ENCODE results near the gene MAP3K15. TPM values are rescaled to one million over a fixed set of nuclear protein-coding genes. Genes with fewer than 3 reads are reported as not detected.

MAP3K15 gene, protein sequence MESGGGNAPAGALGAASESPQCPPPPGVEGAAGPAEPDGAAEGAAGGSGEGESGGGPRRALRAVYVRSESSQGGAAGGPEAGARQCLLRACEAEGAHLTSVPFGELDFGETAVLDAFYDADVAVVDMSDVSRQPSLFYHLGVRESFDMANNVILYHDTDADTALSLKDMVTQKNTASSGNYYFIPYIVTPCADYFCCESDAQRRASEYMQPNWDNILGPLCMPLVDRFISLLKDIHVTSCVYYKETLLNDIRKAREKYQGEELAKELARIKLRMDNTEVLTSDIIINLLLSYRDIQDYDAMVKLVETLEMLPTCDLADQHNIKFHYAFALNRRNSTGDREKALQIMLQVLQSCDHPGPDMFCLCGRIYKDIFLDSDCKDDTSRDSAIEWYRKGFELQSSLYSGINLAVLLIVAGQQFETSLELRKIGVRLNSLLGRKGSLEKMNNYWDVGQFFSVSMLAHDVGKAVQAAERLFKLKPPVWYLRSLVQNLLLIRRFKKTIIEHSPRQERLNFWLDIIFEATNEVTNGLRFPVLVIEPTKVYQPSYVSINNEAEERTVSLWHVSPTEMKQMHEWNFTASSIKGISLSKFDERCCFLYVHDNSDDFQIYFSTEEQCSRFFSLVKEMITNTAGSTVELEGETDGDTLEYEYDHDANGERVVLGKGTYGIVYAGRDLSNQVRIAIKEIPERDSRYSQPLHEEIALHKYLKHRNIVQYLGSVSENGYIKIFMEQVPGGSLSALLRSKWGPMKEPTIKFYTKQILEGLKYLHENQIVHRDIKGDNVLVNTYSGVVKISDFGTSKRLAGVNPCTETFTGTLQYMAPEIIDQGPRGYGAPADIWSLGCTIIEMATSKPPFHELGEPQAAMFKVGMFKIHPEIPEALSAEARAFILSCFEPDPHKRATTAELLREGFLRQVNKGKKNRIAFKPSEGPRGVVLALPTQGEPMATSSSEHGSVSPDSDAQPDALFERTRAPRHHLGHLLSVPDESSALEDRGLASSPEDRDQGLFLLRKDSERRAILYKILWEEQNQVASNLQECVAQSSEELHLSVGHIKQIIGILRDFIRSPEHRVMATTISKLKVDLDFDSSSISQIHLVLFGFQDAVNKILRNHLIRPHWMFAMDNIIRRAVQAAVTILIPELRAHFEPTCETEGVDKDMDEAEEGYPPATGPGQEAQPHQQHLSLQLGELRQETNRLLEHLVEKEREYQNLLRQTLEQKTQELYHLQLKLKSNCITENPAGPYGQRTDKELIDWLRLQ (N-terminal part only)
- not detected for total RNA-seq
- long read RNA-seq, result 0 reads

DNA sequence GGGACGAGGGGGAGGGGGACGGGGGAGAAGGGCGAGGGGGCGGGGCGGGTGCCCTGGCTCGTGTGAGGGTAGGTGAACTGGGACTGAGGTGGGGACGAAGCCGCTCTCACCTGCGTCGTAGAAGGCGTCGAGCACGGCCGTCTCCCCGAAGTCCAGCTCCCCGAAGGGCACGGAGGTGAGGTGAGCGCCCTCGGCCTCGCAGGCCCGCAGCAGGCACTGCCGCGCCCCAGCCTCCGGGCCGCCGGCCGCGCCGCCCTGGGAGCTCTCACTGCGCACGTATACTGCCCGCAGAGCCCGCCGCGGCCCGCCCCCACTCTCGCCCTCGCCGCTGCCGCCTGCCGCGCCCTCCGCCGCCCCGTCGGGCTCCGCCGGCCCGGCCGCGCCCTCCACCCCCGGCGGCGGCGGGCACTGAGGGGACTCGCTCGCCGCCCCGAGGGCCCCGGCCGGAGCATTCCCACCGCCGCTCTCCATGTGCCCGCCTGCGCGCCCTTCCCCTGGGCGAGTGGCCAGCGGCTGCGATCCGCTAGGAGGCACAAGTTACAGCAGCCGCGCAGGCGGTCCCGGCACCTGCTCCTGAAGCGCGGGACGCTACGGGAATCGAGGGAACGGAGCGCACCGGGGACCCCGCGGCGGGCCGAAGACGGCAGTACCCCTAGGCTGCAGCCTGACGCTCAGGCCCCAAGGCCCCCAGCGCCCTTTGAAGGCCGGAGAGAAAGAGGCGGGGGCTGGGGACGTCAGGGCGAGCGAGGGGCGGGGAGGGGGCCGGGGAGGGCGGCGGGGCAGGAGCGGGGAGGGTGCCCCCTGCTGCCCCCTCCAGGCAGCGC lies at the start of gene MAP3K15:
Gene MAP3K15 (minus strand): TSS at position 718 of the 824 bp plus-strand sequence. CDS start 247 bp downstream, at position 471.
- ATAC-seq, result no peak
- DNase-seq (ENCODE audit: missing footprints), result no peak
- intact Hi-C loops (cut with DNase I), result no loop called here

DNA sequence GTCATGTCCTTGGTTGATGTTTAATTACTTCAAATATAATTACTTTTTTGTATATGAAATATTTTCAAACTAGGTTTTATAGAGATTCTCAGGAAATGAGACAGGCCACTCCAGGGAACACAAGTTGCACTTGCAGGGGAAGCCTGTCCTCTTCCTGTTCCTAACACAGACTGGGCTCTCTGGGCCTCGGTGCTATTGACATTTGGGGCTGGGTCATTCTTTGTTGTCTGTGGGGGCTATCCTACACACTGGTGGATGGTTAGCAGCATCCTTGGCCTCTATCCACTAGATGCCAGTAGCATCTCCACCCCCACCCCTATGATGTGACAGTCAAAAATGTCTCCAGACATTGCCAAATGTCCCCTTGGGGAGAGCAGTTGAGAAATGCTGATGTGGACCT lies 49.3 kb upstream of the MAP3K15 start:
- ATAC-seq (no peak), DNase-seq (ENCODE audit: missing footprints) (no peak)
- intact Hi-C loops (cut with DNase I), result no loop called here

DNA sequence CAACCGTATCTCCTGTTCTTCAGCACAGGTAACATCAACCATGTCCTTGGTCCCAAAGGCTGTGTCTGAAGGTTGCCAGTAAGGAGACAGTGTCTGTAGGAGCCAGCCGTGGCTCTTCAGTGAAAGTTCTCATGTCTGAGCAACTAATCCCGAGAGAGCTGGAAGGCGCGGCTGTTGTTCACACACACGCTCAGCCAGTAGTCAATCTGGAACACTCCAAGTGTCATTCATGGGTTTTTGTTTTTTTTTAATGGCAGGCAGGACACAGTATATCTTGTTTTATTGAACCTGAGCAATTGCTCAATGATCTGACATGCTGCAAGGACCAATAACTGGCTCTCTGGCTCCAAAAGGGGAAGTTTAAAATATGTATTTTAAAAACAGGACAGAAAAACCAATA lies 48.4 kb upstream of the MAP3K15 start:
- ATAC-seq (no peak), DNase-seq (ENCODE audit: missing footprints) (no peak)
- intact Hi-C loops (cut with DNase I), result no loop called here

DNA sequence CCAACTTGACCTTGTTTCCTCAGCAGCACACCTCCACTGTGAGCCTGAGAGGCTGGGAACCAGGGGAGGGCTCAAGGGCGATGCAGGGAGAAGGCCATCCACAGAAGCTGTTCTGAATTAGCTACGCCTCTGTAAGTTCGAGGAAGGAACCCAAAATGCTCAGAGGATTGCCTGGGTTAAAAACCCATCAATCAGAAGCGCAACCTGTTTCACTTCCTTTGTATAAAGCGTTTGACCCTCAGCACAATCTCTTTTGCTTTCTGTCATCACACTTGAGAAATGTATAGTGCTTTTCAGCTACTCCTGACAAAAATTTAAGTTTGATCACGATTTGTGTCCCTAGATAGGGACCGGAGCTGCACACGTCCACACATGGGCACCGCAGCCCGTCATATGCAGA lies 48.0 kb upstream of the MAP3K15 start:
- ATAC-seq, result no peak
- no peak for DNase-seq (ENCODE audit: missing footprints)
- intact Hi-C loops (cut with DNase I), result no loop called here

DNA sequence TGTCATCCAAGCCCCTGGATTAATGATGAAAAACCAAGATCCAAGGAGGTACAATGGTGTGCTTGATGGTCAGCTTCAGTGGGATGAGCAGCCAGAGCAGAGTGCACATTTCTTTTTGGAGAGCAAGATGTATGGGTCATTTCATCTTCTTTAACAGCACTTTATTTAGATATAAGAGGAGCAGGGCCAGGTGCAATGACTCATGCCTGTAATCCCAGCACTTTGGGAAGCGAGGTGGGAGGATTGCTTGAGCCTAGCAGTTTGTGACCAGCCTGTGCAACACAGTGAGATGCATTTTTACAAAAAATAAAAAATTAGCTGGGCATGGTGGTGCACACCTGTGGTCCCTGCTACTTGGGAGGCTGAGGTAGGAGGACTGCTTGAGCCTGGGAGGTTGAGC lies 45.3 kb upstream of the MAP3K15 start:
- DNase-seq (ENCODE audit: missing footprints), result no peak
- no peak for ATAC-seq
- intact Hi-C loops (cut with DNase I), result no loop called here

DNA sequence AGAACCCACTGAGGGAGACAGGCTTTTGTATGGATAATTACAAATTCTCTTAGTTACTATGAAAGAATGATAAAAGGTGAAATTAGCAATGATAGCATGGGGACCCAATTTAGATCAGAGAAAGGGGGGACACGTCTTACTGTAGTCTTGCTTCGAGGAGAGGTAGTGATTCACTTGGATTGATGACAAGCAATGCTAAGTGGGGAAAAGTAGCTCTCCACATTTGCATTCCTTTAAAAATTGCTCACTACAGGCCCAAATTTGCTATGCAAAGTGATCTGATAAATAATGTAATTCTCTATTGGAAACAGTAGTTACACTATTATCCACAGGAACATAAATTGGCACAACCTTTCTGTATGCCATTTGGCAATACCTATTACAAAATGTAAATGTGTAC lies 42.5 kb upstream of the MAP3K15 start:
- ATAC-seq (no peak), DNase-seq (ENCODE audit: missing footprints) (no peak)
- intact Hi-C loops (cut with DNase I), result no loop called here

DNA sequence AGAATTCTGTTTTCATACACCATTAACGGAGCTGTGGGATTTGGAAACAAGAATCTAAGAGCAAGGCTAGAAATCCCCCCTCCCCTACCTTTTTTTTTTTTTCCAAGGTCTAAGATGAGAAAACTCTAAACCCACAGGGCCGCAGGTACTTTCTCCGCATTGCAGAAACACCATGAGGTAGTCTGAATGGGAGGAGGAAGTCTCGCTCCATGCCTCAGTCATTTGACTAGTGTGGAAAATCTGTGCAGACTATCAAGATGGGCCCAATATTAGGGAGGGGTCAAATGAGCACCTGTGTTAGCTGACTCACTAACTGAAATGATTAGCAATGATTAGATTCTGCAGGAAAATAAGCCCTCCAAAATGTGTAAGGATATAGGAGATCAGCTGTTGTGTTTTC lies 40.9 kb upstream of the MAP3K15 start:
- intact Hi-C loops (cut with DNase I), result no loop called here
- no peak for ATAC-seq

DNA sequence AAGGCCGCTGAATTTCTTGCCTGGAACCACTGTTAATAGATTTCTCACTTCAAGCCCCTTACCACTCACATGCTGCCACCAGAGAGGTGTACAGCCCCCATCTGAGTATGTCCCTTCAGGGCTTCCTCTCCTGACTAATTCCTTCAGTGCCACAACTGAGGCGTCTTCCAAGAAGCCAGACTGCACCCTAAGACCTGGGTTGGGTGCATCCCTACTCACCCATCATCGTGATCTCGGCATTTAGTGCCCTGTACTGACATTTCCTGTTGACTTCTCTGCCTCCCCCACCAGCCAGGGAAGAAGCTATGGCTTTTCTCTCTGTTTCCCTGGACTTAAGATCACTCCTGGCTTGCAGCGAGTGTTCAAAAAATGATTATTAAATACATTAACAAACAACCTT lies 40.4 kb upstream of the MAP3K15 start:
- ATAC-seq, result no peak
- DNase-seq (ENCODE audit: missing footprints), result no peak
- intact Hi-C loops (cut with DNase I), result no loop called here

More for the DNA sequence above, 40.9 kb upstream of the MAP3K15 start:
- no peak for DNase-seq (ENCODE audit: missing footprints)

DNA sequence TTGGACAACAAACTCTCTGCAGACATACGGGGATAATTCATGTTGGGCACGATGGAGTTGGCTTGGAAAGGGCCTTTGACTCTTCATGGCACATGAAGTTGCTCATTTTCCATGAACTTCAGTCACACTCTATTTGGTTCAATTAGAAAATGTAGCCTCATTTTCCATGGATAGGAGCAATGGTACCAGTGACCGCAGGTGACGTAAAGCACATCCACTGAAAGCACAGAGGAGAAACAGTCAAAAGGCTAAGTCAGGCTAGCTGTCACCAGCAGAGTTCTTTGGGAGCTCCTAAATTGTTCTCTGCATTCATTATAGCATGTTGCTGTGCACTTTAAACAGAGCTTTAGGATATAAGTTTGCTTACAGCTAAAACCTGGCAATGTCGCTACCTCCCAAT lies 39.9 kb upstream of the MAP3K15 start:
- intact Hi-C loops (cut with DNase I), result no loop called here
- DNase-seq (ENCODE audit: missing footprints), result no peak
- ATAC-seq, result no peak

DNA sequence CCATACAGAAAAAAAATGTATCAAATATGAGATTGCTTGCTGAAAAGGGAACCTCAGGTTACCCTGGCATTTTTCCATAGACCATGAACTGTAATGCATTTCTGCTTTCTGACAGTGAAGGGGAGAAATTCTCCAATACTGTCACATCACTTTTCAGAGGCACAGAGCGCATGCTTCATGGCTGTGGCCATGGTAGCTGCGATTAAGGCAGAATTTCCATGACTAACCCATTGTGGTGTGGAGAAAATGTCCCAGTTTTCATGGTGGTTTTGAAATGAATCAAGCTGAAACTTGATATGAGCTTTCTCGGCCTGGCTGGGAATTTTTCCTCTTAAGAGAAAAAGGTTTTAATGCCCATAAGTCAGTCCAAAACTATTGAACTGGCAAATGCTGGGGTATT lies 39.5 kb upstream of the MAP3K15 start:
- ATAC-seq, result no peak
- no peak for DNase-seq (ENCODE audit: missing footprints)
- intact Hi-C loops (cut with DNase I), result no loop called here

DNA sequence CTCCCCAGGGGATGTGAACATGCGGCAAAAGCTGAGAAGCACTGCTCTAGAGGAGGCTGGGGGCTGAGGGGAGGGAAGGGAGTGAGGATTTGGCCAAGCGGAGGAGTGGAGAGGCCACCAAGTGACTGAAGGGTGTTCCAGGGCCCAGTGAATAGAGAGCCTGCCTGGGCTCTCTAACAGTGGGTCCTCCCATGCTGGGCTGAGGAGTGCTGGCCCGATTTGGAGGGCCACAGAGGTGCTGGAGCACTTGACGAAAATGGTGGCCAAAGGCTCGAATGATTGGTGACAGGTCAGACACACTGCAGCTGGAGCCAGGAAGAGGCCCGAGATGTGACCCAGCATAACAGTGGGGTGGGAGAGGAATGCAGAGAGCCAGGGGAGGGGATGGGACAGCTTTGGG lies 37.5 kb upstream of the MAP3K15 start:
- DNase-seq (ENCODE audit: missing footprints) (no peak), ATAC-seq (no peak)
- intact Hi-C loops (cut with DNase I), result no loop called here

DNA sequence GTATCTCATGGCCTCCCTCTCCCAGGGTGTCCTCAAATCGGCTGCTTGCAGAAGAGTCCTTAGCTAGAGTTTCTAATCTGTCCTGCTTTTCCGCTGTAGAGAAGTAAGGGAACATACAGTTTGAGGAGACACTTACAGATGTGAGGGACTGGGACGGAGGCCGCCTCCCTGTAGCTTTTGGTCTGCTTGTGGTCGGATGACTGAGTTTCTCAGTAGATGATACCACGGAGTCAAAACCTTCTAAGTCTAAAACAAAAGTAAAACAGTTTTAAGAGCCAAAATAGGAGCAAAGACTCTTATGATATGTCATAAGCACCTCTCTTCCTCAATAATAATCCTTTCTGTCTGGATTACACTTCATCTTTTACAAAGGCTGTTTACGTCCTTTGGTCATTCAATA lies 34.5 kb upstream of the MAP3K15 start:
- no peak for ATAC-seq
- intact Hi-C loops (cut with DNase I), result loop anchor here (10.0 kb wide), 1 partner anchor 65 kb away; no protein-coding TSS in a partner anchor
- DNase-seq (ENCODE audit: missing footprints), result no peak

DNA sequence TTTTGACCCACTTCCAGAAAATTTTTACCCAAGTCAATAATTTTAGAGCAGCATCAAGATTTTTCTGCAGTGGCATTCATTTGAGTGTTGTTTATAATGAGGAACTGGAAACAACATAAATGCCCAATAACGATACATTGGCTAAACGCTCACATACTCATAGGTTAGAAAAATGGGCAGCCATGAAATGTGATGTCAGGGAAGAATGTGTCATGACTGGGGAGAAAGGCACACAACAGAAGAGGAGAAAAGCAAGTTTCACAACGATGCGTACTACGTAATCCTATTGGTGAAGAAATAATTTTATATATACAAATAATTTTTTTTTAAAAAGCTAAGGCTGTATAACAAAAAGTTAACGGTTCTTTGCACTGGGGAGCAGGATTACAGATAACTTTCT lies 33.6 kb upstream of the MAP3K15 start:
- no peak for ATAC-seq
- intact Hi-C loops (cut with DNase I), result loop anchor here (10.0 kb wide), 1 partner anchor 66 kb away; no protein-coding TSS in a partner anchor
- no peak for DNase-seq (ENCODE audit: missing footprints)

DNA sequence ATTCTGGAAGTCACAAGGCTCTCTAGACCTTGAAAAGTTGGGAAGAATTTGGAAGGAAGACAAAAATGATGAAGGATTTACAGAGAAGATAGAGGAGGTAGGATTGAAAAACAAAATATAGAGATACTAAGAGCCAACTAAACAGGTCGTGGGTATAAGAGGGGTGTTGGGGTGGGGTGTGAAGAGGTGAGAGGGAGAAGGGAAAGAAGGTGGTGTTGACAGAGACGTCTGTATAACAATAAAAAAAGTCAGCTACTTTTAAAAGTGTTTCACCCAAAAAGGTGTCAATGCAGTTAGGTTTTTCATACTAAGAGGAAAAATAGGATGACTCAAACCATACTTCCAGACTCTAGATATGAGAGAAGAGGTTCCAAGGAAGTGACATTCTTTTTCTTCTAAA lies 33.0 kb upstream of the MAP3K15 start:
- intact Hi-C loops (cut with DNase I), result loop anchor here (10.0 kb wide), 1 partner anchor 67 kb away; no protein-coding TSS in a partner anchor
- DNase-seq (ENCODE audit: missing footprints), result no peak
- ATAC-seq, result no peak

DNA sequence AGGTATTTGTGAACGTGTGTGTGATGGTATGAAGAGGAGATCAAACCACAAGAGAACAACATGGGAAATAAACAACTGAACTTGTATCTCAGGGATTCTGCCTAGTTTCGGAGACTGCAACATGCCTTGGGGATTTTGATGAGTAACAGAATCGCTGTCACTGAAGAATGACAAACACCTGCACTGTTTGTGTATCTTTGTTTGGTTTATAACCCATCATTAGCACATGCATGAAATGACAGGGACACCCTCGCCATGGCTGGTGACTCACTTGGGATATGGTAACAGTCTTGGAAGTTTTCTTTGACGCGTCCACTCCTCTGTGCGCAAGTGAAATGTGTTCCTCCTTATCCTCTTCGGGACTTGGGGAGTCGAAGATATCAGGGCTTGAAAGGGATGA lies 30.3 kb upstream of the MAP3K15 start:
- intact Hi-C loops (cut with DNase I), result loop anchor here (2.0 to 10.0 kb wide), 2 partner anchors 69 to 343 kb away; no protein-coding TSS in a partner anchor
- DNase-seq (ENCODE audit: missing footprints) (no peak), ATAC-seq (no peak)

DNA sequence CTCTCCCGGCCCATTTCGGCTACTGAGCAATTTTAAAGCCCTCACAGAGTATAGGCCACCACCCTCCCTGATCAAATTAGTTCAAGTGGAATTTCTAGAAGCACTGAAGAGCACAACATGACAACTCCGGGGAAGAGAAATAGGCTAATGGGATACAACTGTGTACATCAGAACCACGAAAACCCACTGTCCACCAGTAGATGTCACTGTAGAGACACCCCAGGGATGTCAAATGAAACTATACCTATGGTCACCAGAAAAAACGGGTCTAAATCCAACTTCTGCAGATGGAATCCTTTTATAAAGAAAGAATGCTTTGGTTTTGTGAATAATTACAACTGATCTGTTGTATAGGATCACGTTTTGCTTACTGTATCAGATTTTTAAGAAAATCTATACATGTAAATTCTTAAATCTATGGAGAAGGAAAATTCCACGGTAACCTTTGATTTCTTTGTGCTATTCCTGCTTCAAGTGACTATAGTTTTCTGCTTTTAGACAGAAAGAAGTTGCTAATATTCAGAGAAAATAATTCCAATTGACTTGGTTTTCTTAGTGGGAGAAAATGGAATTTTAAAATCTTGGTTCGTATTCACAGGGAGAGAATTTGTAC lies 29.5 kb upstream of the MAP3K15 start:
- ATAC-seq, result peak; percentile 64
- no peak for DNase-seq (ENCODE audit: missing footprints)
- intact Hi-C loops (cut with DNase I), result loop anchor here (2.0 to 10.0 kb wide), 2 partner anchors 70 to 344 kb away; no protein-coding TSS in a partner anchor

DNA sequence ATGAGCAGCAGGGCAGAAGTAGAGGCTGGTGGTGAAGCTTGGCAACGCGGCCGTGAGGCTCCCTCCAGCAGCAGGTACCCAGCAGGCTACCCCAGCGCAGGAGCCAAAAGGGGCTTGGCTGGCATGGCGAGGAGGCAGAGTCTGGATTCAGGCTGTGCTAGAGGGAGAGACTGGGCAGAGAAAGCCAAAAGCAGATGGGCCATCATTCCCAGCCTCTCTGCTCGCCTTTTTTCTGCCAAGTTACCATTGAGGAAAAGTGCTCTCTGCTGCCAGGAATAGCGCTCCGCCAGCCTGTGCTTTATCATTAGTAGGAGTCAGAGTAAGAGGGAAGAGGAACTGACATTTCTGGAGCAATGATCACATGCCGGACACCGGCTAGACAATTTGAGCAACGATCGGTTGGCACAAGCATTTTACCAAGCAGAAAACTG lies 28.7 kb upstream of the MAP3K15 start:
- intact Hi-C loops (cut with DNase I), result loop anchor here (2.0 to 10.0 kb wide), 2 partner anchors 71 to 345 kb away; no protein-coding TSS in a partner anchor
- ATAC-seq, result peak; percentile 83
- DNase-seq (ENCODE audit: missing footprints), result no peak
